ENCODE results near the gene GABBR2. TPM values are rescaled to one million over a fixed set of nuclear protein-coding genes. Genes with fewer than 3 reads are reported as not detected.

Gene GABBR2
- total RNA-seq, 1 experiment from 2014 or later: 0.33 TPM

GRCh38 chr9:98726735-98727134 is 18.0 kb upstream of the GABBR2 start:
- Mint-ChIP-seq H3K4me1 (ENCODE audit: low read depth, unreplicated experiment) (no peaks in the 10 kb centered on the region), H3K4me3 (ENCODE audit: low read depth, unreplicated experiment) (no peak overlapping the region), H3K27me3 (ENCODE audit: unreplicated experiment) (peaks cover 56% of the 10 kb centered on the region), H3K9me3 (ENCODE audit: low read depth, unreplicated experiment) (no peaks in the 10 kb centered on the region), H3K36me3 (ENCODE audit: insufficient read depth, unreplicated experiment) (no peaks in the 10 kb centered on the region), H3K27ac (ENCODE audit: unreplicated experiment) (no peak overlapping the region)
- intact Hi-C loops (cut with micrococcal nuclease; ENCODE audit: unreplicated experiment): no loop called here
- DNase-seq: no peak
- CTCF ChIA-PET: no interaction called here
- TF ChIP-seq CTCF (IDR thresholded peaks at IDR 0.05; ENCODE audit: unreplicated experiment): no peak
- no TSS peak for BruUV-seq (replicated peaks)

GRCh38 chr9:98724810-98725530 is 16.2 kb upstream of the GABBR2 start:
- peaks cover 73% of the 10 kb centered on the region for H3K27me3 Mint-ChIP-seq (ENCODE audit: unreplicated experiment)
- no peaks in the 10 kb centered on the region for H3K36me3 Mint-ChIP-seq (ENCODE audit: insufficient read depth, unreplicated experiment)
- no peak overlapping the region for H3K27ac Mint-ChIP-seq (ENCODE audit: unreplicated experiment)
- no peak for TF ChIP-seq CTCF (IDR thresholded peaks at IDR 0.05; ENCODE audit: unreplicated experiment)
- CTCF ChIA-PET: no interaction called here
- no peak overlapping the region for H3K4me3 Mint-ChIP-seq (ENCODE audit: low read depth, unreplicated experiment)
- H3K4me1 Mint-ChIP-seq (ENCODE audit: low read depth, unreplicated experiment): no peaks in the 10 kb centered on the region
- intact Hi-C loops (cut with micrococcal nuclease; ENCODE audit: unreplicated experiment): no loop called here
- no peaks in the 10 kb centered on the region for H3K9me3 Mint-ChIP-seq (ENCODE audit: low read depth, unreplicated experiment)
- BruUV-seq (replicated peaks): no TSS peak
- DNase-seq: no peak

GRCh38 chr9:98721643-98722042 is 12.9 kb upstream of the GABBR2 start:
- intact Hi-C loops (cut with micrococcal nuclease; ENCODE audit: unreplicated experiment): no loop called here
- H3K27me3 Mint-ChIP-seq (ENCODE audit: unreplicated experiment): peaks cover 75% of the 10 kb centered on the region
- no peak for DNase-seq
- H3K36me3 Mint-ChIP-seq (ENCODE audit: insufficient read depth, unreplicated experiment): no peaks in the 10 kb centered on the region
- H3K9me3 Mint-ChIP-seq (ENCODE audit: low read depth, unreplicated experiment): no peaks in the 10 kb centered on the region
- BruUV-seq (replicated peaks): no TSS peak
- no peak for TF ChIP-seq CTCF (IDR thresholded peaks at IDR 0.05; ENCODE audit: unreplicated experiment)
- H3K27ac Mint-ChIP-seq (ENCODE audit: unreplicated experiment): no peak overlapping the region
- H3K4me1 Mint-ChIP-seq (ENCODE audit: low read depth, unreplicated experiment): no peaks in the 10 kb centered on the region
- CTCF ChIA-PET: no interaction called here
- H3K4me3 Mint-ChIP-seq (ENCODE audit: low read depth, unreplicated experiment): no peak overlapping the region

GRCh38 chr9:98720402-98720801 is 11.7 kb upstream of the GABBR2 start:
- Mint-ChIP-seq H3K4me3 (ENCODE audit: low read depth, unreplicated experiment) (no peak overlapping the region), H3K27ac (ENCODE audit: unreplicated experiment) (no peak overlapping the region), H3K27me3 (ENCODE audit: unreplicated experiment) (peaks cover 75% of the 10 kb centered on the region), H3K9me3 (ENCODE audit: low read depth, unreplicated experiment) (no peaks in the 10 kb centered on the region), H3K36me3 (ENCODE audit: insufficient read depth, unreplicated experiment) (no peaks in the 10 kb centered on the region), H3K4me1 (ENCODE audit: low read depth, unreplicated experiment) (no peaks in the 10 kb centered on the region)
- intact Hi-C loops (cut with micrococcal nuclease; ENCODE audit: unreplicated experiment): no loop called here
- no peak for TF ChIP-seq CTCF (IDR thresholded peaks at IDR 0.05; ENCODE audit: unreplicated experiment)
- CTCF ChIA-PET: no interaction called here
- BruUV-seq (replicated peaks): no TSS peak
- no peak for DNase-seq
